Neural cell (in vitro differentiated cells): ENCODE data around the gene TBC1D8. TPM values are rescaled to one million over a fixed set of nuclear protein-coding genes. Genes with fewer than 3 reads are reported as not detected.

Experiments
- H2AFZ ChIP-seq: fragments of 200-600, 300-800 bp; sonication (generic), shearing (Covaris generic); 2 replicates; pipeline ENCODE4 v1.6.0; 2014; ENCODE audit warnings: low read depth, mild to moderate bottlenecking, antibody characterized with exemption, low read length, moderate library complexity
- H3F3A ChIP-seq: fragments of 200-600 bp; shearing (Covaris generic); 2 replicates; pipeline ENCODE4 v1.6.1; 2016; ENCODE audit warnings: mild to moderate bottlenecking, moderate library complexity, mixed read lengths, antibody characterized with exemption, low read length; ENCODE audit not compliant: insufficient read depth, poor library complexity, severe bottlenecking
- H3K27ac ChIP-seq: fragments of 200-600, 300-800 bp; sonication (generic), shearing (Covaris generic); 2 replicates; pipeline ENCODE4 v1.5.1; 2014; ENCODE audit warnings: mild to moderate bottlenecking, low read length, moderate library complexity
- H3K27me3 ChIP-seq: fragments of 300-800, 200-600 bp; sonication (generic), shearing (Covaris generic); 2 replicates; pipeline ENCODE4 v1.6.0; 2014; ENCODE audit warnings: mild to moderate bottlenecking, low read depth, low read length, moderate library complexity; ENCODE audit not compliant: insufficient read depth
- H3K36me3 ChIP-seq: fragments of 300-800, 200-600 bp; sonication (generic), shearing (Covaris generic); 2 replicates; pipeline ENCODE4 v1.5.1; 2014; ENCODE audit warnings: mild to moderate bottlenecking, antibody characterized with exemption, low read length, moderate library complexity; ENCODE audit not compliant: insufficient read depth
- H3K4me2 ChIP-seq: fragments of 300-800, 200-600 bp; sonication (generic), shearing (Covaris generic); 2 replicates; pipeline ENCODE4 v1.6.0; 2014; ENCODE audit warnings: mild to moderate bottlenecking, low read length
- H3K4me3 ChIP-seq: fragments of 300-800, 200-600 bp; sonication (generic), shearing (Covaris generic); 2 replicates; pipeline ENCODE4 v1.5.1; 2014; ENCODE audit warnings: mild to moderate bottlenecking, low read length, moderate library complexity
- H3K79me2 ChIP-seq: fragments of 200-600 bp; shearing (Covaris generic); replicated peaks from 2 replicates; pipeline ENCODE4 v1.6.0; 2014; ENCODE audit warnings: mild to moderate bottlenecking, low read length, moderate library complexity; ENCODE audit not compliant: insufficient read depth
- H3K9ac ChIP-seq: fragments of 300-800, 200-600 bp; sonication (generic), shearing (Covaris generic); 2 replicates; pipeline ENCODE4 v1.6.1; 2016; ENCODE audit warnings: mild to moderate bottlenecking, low read length, mixed read lengths
- H3K9me2 ChIP-seq: fragments of 200-600 bp; shearing (Covaris generic); 2 replicates; pipeline ENCODE4 v1.6.1; 2016; ENCODE audit warnings: mild to moderate bottlenecking, low read length, mixed read lengths; ENCODE audit not compliant: insufficient read depth
- H3K9me3 ChIP-seq: fragments of 200-600, 300-800 bp; sonication (generic), shearing (Covaris generic); 2 replicates; pipeline ENCODE4 v1.6.1; 2016; ENCODE audit warnings: mild to moderate bottlenecking, mixed run types, low read length, moderate library complexity, mixed read lengths
- H4K20me1 ChIP-seq: fragments of 200-600 bp; shearing (Covaris generic); 2 replicates; pipeline ENCODE4 v1.6.1; 2016; ENCODE audit warnings: mild to moderate bottlenecking, mixed run types; ENCODE audit not compliant: insufficient read depth
- EP300 ChIP-seq: fragments of 450-650 bp; conservative IDR thresholded peaks from 2 replicates; pipeline ENCODE4 v1.6.1; 2014; ENCODE audit warnings: antibody characterized with exemption, mild to moderate bottlenecking, moderate library complexity; ENCODE audit not compliant: poor library complexity, severe bottlenecking
- EZH2 ChIP-seq: fragments of 200-600, 300-800 bp; shearing (Covaris generic), sonication (generic); IDR thresholded peaks from 2 replicates; pipeline ENCODE4 v1.6.1; 2014; ENCODE audit warnings: antibody characterized with exemption, low read length, borderline replicate concordance, mild to moderate bottlenecking; ENCODE audit not compliant: insufficient read depth, poor library complexity, severe bottlenecking
- MXI1 ChIP-seq: fragments of 450-650 bp; conservative IDR thresholded peaks from 2 replicates; pipeline ENCODE4 v1.6.1; 2014; ENCODE audit warnings: antibody characterized with exemption, mild to moderate bottlenecking; ENCODE audit not compliant: poor library complexity, severe bottlenecking
- POLR2AphosphoS5 ChIP-seq: IDR thresholded peaks from 2 replicates; pipeline ENCODE4 v1.6.1; 2012
- RAD21 ChIP-seq: fragments of 450-650 bp; conservative IDR thresholded peaks from 2 replicates; pipeline ENCODE4 v1.6.1; 2014; ENCODE audit warnings: antibody characterized with exemption, mild to moderate bottlenecking, moderate library complexity
- REST ChIP-seq: IDR thresholded peaks from 2 replicates; pipeline ENCODE4 v1.6.1; 2012; ENCODE audit warnings: borderline replicate concordance
- SMC3 ChIP-seq: fragments of 450-650 bp; conservative IDR thresholded peaks from 2 replicates; pipeline ENCODE4 v1.6.1; 2014; ENCODE audit warnings: antibody characterized with exemption, mild to moderate bottlenecking, moderate library complexity; ENCODE audit not compliant: poor library complexity
- TAF1 ChIP-seq: IDR thresholded peaks from 2 replicates; pipeline ENCODE4 v1.6.1; 2012; ENCODE audit warnings: low read depth
- polyA plus RNA-seq: library from polyadenylated mRNA; depleted of rRNA; stranded (reverse); fragments of >200 nt; gene quantifications from 2 replicates; pipeline ENCODE4 v1.2.3, GENCODE V29; 2014
- TF ChIP-seq, protein P1 (sequence below): fragments of 450-650 bp; IDR thresholded peaks from 2 replicates; pipeline ENCODE4 v1.5.1; 2014; ENCODE audit warnings: antibody characterized with exemption, mild to moderate bottlenecking, moderate library complexity; ENCODE audit not compliant: poor library complexity, severe bottlenecking

Gene TBC1D8
- polyA plus RNA-seq, 1 donor from 2014 or later: 5.3 TPM

GRCh38 chr2:101197215-101197745 is 46.1 kb upstream of the TBC1D8 start:
- TF ChIP-seq SMC3: no peak
- TF ChIP-seq MXI1: no peak
- TF ChIP-seq REST: no peak
- no peak for TF ChIP-seq RAD21
- no peak for TF ChIP-seq TAF1
- TF ChIP-seq EZH2: no peak
- TF ChIP-seq, protein P1, sequence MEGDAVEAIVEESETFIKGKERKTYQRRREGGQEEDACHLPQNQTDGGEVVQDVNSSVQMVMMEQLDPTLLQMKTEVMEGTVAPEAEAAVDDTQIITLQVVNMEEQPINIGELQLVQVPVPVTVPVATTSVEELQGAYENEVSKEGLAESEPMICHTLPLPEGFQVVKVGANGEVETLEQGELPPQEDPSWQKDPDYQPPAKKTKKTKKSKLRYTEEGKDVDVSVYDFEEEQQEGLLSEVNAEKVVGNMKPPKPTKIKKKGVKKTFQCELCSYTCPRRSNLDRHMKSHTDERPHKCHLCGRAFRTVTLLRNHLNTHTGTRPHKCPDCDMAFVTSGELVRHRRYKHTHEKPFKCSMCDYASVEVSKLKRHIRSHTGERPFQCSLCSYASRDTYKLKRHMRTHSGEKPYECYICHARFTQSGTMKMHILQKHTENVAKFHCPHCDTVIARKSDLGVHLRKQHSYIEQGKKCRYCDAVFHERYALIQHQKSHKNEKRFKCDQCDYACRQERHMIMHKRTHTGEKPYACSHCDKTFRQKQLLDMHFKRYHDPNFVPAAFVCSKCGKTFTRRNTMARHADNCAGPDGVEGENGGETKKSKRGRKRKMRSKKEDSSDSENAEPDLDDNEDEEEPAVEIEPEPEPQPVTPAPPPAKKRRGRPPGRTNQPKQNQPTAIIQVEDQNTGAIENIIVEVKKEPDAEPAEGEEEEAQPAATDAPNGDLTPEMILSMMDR: no peak
- no peak for TF ChIP-seq POLR2AphosphoS5
- no peak for TF ChIP-seq EP300
- Histone ChIP-seq H3K27me3 (no peaks in the 10 kb centered on the region), H4K20me1 (no peaks in the 10 kb centered on the region), H3K4me3 (no peak overlapping the region), H3K27ac (no peak overlapping the region), H3K9me3 (no peaks in the 10 kb centered on the region), H3K9me2 (no peaks in the 10 kb centered on the region), H3F3A (no peaks in the 10 kb centered on the region), H3K36me3 (no peaks in the 10 kb centered on the region), H3K4me2 (no peak overlapping the region), H2AFZ (no peak overlapping the region), H3K79me2 (no peaks in the 10 kb centered on the region), H3K9ac (no peak overlapping the region)

DNA sequence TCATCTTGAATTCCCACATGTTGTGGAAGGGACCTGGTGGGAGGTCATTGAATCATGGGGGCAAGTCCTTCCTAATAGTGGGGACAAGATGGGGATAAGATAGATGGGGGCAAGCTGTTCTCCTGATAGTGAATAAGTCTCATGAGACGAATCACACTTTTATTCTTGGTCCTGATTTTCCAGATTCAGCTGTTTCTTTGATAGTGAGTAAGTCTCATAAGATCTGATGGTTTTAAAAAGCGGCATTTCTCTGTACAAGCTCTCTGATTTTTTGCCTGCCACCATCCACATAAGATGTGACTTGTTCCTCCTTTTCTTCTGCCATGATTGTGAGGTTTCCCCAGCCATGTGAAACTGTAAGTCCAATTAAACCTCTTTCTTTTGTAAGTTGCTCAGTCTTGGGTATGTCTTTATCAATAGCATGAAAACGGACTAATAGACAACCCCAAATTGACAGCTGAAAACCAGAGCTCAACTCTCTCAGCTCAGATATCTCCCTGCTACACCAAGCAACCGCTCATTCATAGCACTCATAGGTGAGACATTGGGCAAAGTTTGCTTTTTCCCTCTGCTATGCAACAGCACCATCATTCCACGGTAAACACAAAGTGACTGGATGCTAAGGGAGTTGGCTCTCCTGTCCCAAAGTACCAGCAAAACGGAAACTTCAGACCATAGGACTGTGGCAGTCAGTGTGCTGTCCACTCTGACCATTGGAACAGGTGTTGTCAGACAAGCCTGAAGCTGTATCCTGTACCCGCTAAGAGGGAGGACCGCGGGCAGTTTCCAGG is 44.9 kb upstream of the TBC1D8 start:
- TF ChIP-seq RAD21: no peak
- no peak for TF ChIP-seq SMC3
- no peak for TF ChIP-seq TAF1
- TF ChIP-seq, protein P1: no peak
- no peak for TF ChIP-seq REST
- TF ChIP-seq MXI1: no peak
- no peak for TF ChIP-seq EP300
- no peaks in the 10 kb centered on the region for H3K9me2 ChIP-seq
- H2AFZ ChIP-seq: no peak overlapping the region
- H3K9ac ChIP-seq: no peak overlapping the region
- H3F3A ChIP-seq: no peaks in the 10 kb centered on the region
- H3K36me3 ChIP-seq: no peaks in the 10 kb centered on the region
- H3K27ac ChIP-seq: no peak overlapping the region
- H3K4me3 ChIP-seq: no peak overlapping the region
- H3K4me2 ChIP-seq: no peak overlapping the region
- H3K79me2 ChIP-seq: no peaks in the 10 kb centered on the region
- no peaks in the 10 kb centered on the region for H3K27me3 ChIP-seq
- H3K9me3 ChIP-seq: no peaks in the 10 kb centered on the region
- no peaks in the 10 kb centered on the region for H4K20me1 ChIP-seq
